HG03575 (cell line): ENCODE data around the gene ADGRA1.
"Not testable (repeated sequence)": the region's sequence is repeated elsewhere in the genome, so short reads cannot be mapped to it uniquely, and the experiment has no call there.

Experiments used
- ATAC-seq: cut with Tn5 transposase; IDR thresholded peaks from one replicate; pipeline ENCODE4 v1.9.1; 2021; ENCODE audit not compliant: unreplicated experiment, insufficient number of reproducible peaks, low FRiP score; ENCODE audit errors: extremely low read depth

ADGRA1 gene

GRCh38 chr10:133132473-133133291 lies 45.0 kb downstream of the ADGRA1 start:
- no peak for ATAC-seq

- no peak for ATAC-seq
These were observed 45.9 kb downstream of the ADGRA1 start for GRCh38 chr10:133133471-133134231.

GRCh38 chr10:133134411-133135115 lies 46.8 kb downstream of the ADGRA1 start:
- no peak for ATAC-seq

GRCh38 chr10:133135116-133135465 lies 47.4 kb downstream of the ADGRA1 start:
- no peak for ATAC-seq

- not testable (repeated sequence) for ATAC-seq
These were observed 49.9 kb downstream of the ADGRA1 start for GRCh38 chr10:133137486-133138145.

DNA sequence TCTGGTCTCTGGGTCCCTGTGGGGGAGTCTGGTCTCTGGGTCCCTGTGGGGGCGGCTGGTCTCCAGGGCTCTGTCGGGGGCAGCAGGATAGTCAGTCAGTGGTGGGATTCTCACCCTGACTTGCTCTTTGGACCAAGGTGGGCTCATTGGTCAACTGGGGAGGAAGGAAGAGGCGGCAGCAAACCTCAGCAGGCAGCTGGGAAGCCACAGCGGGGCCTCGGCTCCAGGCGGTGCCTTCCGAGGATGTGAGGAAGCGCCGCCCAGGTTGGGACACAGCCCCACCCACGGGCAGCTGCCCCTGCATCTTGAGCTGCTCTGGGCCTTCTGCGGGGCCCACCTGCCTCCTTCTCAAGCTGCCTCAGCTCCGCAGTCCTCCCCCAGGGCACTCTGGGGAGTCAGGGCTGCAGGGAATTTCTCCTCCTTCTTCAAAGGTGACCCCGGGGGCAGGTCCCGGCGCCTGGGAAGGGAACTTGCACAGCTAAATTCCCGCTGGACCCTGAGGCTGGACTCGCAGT lies 51.9 kb downstream of the ADGRA1 start:
- no peak for ATAC-seq

- ATAC-seq = no peak
These were observed 52.9 kb downstream of the ADGRA1 start for GRCh38 chr10:133140417-133141143.

DNA sequence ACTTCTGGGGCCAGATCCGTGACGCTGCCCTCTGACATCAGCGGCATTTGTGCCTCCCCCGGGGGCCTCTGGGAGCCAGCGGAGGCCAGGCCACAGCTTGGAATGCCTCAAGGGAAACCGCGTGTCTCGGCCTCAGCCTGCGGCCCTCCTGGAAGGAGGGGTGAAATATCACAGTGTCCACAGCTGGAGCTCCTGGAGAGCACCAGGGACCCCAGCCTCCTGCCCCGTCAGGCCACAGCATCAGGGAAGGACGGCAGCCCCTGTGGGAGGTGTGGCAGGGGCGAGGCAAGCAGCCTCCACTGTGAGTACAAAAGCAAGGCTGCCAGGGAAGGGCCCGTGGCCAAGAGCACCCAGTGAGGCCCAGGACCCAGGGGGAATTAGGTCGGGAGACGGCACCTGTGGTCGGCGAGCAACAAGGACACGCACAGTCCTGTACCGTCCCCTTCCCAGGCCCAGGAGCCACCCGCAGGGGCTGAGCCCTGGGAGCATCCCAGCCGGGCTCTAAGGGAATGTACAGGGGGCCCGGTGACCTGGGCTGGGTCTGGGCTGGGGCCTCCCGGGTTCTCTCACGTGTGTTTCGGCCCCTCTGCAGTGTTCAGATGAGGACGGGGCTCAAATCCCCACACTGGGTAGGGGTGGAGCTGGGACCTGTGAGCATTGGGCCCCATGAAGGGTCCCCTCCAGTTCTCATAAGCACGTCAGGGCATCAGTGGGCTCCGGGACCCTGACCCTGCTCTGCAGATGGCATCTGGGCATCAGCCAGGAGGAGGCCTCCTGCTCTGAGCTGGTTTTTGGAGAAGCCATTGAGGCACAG lies 53.6 kb downstream of the ADGRA1 start:
- no peak for ATAC-seq

GRCh38 chr10:133141958-133142340 lies 54.2 kb downstream of the ADGRA1 start:
- ATAC-seq = no peak

GRCh38 chr10:133142523-133143199 lies 54.9 kb downstream of the ADGRA1 start:
- ATAC-seq = no peak

- no peak for ATAC-seq
These were observed 55.4 kb downstream of the ADGRA1 start for GRCh38 chr10:133143200-133143533.

- ATAC-seq = no peak
These were observed 55.8 kb downstream of the ADGRA1 start for GRCh38 chr10:133143546-133143945.

DNA sequence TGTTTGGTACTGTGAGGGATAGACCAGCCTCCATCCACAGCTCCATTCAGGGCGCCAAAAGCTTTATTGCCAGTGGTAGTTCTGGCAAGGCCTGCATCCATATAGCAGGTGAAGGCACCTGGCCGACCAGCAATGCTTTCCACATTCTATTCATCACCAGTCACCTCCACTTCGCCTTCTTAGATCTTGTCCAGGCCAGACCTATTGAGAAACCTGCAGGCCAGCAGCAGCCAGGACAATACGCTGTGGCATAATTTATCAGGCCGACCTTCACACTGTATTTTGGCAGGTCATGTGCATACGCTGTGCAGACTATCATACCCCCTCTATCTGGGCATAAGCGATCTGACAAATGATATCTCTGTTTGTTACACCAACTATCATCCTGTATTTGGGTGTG lies 57.0 kb downstream of the ADGRA1 start:
- ATAC-seq = no peak

DNA sequence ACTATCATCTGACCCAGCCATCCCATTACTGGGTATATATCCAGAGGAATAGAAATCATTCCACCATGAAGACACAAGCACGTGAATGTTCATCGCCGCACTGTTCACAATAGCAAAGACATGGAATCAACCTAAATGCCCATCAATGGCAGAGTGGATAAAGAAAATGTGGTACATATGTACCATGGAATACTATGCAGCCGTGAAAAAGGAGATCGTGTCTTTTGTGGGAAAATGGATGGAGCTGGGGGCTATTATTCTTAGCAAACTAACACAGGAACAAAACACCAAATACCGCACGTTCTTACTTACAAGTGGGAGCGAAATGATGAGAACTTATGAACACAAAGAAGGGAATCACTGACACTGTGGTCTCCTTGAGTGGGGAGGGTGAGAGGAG lies 62.5 kb downstream of the ADGRA1 start:
- ATAC-seq = no peak

DNA sequence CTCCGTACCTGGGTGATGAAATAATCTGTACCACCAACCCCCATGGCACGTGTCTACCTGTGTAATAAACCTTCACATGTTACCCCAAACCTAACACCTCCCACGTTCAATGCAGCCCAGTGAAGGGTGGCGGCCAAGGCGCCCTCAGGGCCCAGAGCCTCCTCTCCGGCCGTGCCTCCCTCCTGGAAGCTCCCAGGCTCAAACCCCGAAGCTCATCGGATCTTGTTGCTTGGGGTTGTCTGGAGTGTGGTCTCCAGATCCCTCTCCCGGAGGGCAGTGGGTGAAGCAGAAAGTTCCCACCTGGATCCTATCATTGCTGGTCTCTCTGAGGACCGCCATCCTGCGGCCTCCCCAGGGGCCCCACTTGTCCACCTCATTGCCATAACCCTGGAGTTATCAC lies 62.9 kb downstream of the ADGRA1 start:
- ATAC-seq = no peak

DNA sequence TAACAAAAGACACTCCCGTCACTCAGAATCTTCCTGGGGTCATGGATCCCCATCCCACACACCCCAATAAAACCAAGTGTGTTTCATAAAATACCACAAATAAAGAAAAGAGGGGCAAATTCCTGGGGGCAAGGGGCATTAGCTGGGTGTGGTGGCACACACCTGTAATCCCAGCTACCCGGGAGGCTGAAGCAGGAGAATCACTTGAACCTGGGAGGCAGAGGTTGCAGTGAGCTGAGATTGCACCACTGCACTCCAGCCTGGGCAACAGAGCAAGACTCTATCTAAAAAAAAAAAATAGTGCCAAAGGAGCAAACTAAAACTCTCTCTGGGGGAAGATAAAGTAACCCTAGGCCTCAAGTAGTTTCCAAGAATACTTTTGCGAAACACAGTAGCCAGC lies 63.3 kb downstream of the ADGRA1 start:
- not testable (repeated sequence) for ATAC-seq

DNA sequence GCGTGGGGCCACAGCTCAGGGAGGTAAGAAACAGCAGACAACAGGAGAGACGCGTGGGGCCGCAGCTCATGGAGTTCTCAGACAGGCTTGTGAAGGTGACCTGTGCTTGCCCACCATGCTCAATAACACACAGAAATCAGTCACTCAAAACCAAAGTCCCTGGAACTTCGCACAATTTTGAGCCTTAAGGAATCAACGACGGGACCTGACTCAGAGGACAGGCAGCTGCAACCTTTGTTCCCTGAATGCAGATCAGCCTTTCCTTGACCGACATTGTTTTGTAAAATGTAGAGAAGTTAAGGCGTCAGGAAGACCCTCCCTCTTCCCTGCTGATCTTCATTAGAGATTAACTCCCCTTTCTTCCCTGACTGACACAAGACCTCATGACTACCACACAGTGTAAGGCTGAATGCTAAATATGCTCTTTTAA lies 63.8 kb downstream of the ADGRA1 start:
- no peak for ATAC-seq
